Measurements from ENCODE around the gene CNTNAP2. TPM values are rescaled to one million over a fixed set of nuclear protein-coding genes. Genes with fewer than 3 reads are reported as not detected.

CNTNAP2 gene
- total and polyA plus RNA-seq, 4 donors, result 0.14 to 2.3 (median 1.1) TPM

- H3K4me1 ChIP-seq (ENCODE audit: control insufficient read depth in 4 of 4, insufficient read depth in 4 of 4, low read length in 3 of 4), result no peaks in the 10 kb centered on the region
Observed at GRCh38 chr7:146455091-146455655, 338.6 kb downstream of the CNTNAP2 start.

GRCh38 chr7:146479040-146479439 lies 362.4 kb downstream of the CNTNAP2 start:
- no peaks in the 10 kb centered on the region for H3K36me3 ChIP-seq (ENCODE audit: control insufficient read depth in 4 of 4, insufficient read depth in 3 of 4, low read depth in 1 of 4, low read length in 3 of 4)
- H3K27ac ChIP-seq (ENCODE audit: low read depth in 1 of 2, low read length in 2 of 2), result no peak overlapping the region
- no peak overlapping the region for H3K4me3 ChIP-seq (ENCODE audit: low read depth in 1 of 3, low read length in 3 of 3)
- WGBS, result 48% methylated on average over 2 of the region's 2 CpGs
- no peaks in the 10 kb centered on the region for H3K4me1 ChIP-seq (ENCODE audit: control insufficient read depth in 4 of 4, insufficient read depth in 4 of 4, low read length in 3 of 4)
- TF ChIP-seq EGR1 (IDR thresholded peaks at IDR 0.05; ENCODE audit: low read depth in 2 of 2) (no peak), SP1 (IDR thresholded peaks at IDR 0.05) (no peak), FOXA1 (IDR thresholded peaks at IDR 0.05) (no peak), HNF4A (conservative IDR thresholded peaks at IDR 0.05) (no peak), JUND (IDR thresholded peaks at IDR 0.05) (no peak), HNF4G (IDR thresholded peaks at IDR 0.05) (no peak), RAD21 (IDR thresholded peaks at IDR 0.05) (no peak), YY1 (IDR thresholded peaks at IDR 0.05) (no peak), ATF3 (IDR thresholded peaks at IDR 0.05) (no peak), FOXA2 (IDR thresholded peaks at IDR 0.05) (no peak)
- TF ChIP-seq, protein P1, sequence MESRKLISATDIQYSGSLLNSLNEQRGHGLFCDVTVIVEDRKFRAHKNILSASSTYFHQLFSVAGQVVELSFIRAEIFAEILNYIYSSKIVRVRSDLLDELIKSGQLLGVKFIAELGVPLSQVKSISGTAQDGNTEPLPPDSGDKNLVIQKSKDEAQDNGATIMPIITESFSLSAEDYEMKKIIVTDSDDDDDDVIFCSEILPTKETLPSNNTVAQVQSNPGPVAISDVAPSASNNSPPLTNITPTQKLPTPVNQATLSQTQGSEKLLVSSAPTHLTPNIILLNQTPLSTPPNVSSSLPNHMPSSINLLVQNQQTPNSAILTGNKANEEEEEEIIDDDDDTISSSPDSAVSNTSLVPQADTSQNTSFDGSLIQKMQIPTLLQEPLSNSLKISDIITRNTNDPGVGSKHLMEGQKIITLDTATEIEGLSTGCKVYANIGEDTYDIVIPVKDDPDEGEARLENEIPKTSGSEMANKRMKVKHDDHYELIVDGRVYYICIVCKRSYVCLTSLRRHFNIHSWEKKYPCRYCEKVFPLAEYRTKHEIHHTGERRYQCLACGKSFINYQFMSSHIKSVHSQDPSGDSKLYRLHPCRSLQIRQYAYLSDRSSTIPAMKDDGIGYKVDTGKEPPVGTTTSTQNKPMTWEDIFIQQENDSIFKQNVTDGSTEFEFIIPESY (IDR thresholded peaks at IDR 0.05), result no peak
- TF ChIP-seq, protein P2, sequence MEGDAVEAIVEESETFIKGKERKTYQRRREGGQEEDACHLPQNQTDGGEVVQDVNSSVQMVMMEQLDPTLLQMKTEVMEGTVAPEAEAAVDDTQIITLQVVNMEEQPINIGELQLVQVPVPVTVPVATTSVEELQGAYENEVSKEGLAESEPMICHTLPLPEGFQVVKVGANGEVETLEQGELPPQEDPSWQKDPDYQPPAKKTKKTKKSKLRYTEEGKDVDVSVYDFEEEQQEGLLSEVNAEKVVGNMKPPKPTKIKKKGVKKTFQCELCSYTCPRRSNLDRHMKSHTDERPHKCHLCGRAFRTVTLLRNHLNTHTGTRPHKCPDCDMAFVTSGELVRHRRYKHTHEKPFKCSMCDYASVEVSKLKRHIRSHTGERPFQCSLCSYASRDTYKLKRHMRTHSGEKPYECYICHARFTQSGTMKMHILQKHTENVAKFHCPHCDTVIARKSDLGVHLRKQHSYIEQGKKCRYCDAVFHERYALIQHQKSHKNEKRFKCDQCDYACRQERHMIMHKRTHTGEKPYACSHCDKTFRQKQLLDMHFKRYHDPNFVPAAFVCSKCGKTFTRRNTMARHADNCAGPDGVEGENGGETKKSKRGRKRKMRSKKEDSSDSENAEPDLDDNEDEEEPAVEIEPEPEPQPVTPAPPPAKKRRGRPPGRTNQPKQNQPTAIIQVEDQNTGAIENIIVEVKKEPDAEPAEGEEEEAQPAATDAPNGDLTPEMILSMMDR (IDR thresholded peaks at IDR 0.05; ENCODE audit: low read depth, low read length, missing input control), result no peak
- no peaks in the 10 kb centered on the region for H3K9me3 ChIP-seq (ENCODE audit: control insufficient read depth in 4 of 4, low read length in 3 of 4)
- no peak overlapping the region for H3K9ac ChIP-seq (ENCODE audit: low read depth in 1 of 2, low read length in 2 of 2)
- no peaks in the 10 kb centered on the region for H3K27me3 ChIP-seq (ENCODE audit: control insufficient read depth in 4 of 4, insufficient read depth in 4 of 4, low read length in 3 of 4)
- no peak for DNase-seq (ENCODE audit: low spot score)

More at GRCh38 chr7:146455091-146455655, 338.6 kb downstream of the CNTNAP2 start:
- WGBS, result 50% methylated on average over 2 of the region's 2 CpGs
- TF ChIP-seq, protein P3, sequence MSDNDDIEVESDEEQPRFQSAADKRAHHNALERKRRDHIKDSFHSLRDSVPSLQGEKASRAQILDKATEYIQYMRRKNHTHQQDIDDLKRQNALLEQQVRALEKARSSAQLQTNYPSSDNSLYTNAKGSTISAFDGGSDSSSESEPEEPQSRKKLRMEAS (IDR thresholded peaks at IDR 0.05), result no peak
- no peak for TF ChIP-seq RAD21 (IDR thresholded peaks at IDR 0.05)
- TF ChIP-seq YY1 (IDR thresholded peaks at IDR 0.05), result no peak
- TF ChIP-seq, protein P2 (IDR thresholded peaks at IDR 0.05; ENCODE audit: low read depth, low read length, missing input control), result no peak
- TF ChIP-seq SP1 (IDR thresholded peaks at IDR 0.05), result no peak
- no peak for TF ChIP-seq EGR1 (IDR thresholded peaks at IDR 0.05; ENCODE audit: low read depth in 2 of 2)
- TF ChIP-seq NR2F2 (IDR thresholded peaks at IDR 0.05), result no peak
- Histone ChIP-seq H3K4me3 (ENCODE audit: low read depth in 1 of 3, low read length in 3 of 3) (no peak overlapping the region), H3K9me3 (ENCODE audit: control insufficient read depth in 4 of 4, low read length in 3 of 4) (no peaks in the 10 kb centered on the region), H3K36me3 (ENCODE audit: control insufficient read depth in 4 of 4, insufficient read depth in 3 of 4, low read depth in 1 of 4, low read length in 3 of 4) (no peaks in the 10 kb centered on the region), H3K27ac (ENCODE audit: low read depth in 1 of 2, low read length in 2 of 2) (no peak overlapping the region), H3K9ac (ENCODE audit: low read depth in 1 of 2, low read length in 2 of 2) (no peak overlapping the region), H3K27me3 (ENCODE audit: control insufficient read depth in 4 of 4, insufficient read depth in 4 of 4, low read length in 3 of 4) (no peaks in the 10 kb centered on the region)
- DNase-seq (ENCODE audit: low spot score), result no peak
